H1 (cell line): ENCODE results near the gene SMARCAL1. TPM values are rescaled to one million over a fixed set of nuclear protein-coding genes. Genes with fewer than 3 reads are reported as not detected.

Experiments used
- CBX8 ChIP-seq: fragments of 300-800, 300-1000 bp; sonication (generic); IDR thresholded peaks from 2 replicates; pipeline ENCODE4 v1.7.1; 2016; ENCODE audit warnings: low read depth, low read length, borderline replicate concordance
- CEBPB ChIP-seq: IDR thresholded peaks from 2 replicates; pipeline ENCODE4 v1.6.1; 2012; ENCODE audit warnings: low read depth, low read length
- CTBP2 ChIP-seq: IDR thresholded peaks from 2 replicates; pipeline ENCODE4 v1.7.0; 2011; ENCODE audit warnings: borderline replicate concordance, mild to moderate bottlenecking, moderate library complexity, mixed read lengths, low read length; ENCODE audit not compliant: insufficient read depth, insufficient read length
- FOSL1 ChIP-seq: IDR thresholded peaks from 2 replicates; pipeline ENCODE4 v1.6.1; 2011; ENCODE audit warnings: mild to moderate bottlenecking, low read depth, low read length, moderate library complexity; ENCODE audit not compliant: insufficient read depth
- NRF1 ChIP-seq: IDR thresholded peaks from 2 replicates; pipeline ENCODE4 v1.6.1; 2011; ENCODE audit warnings: mild to moderate bottlenecking, low read depth, low read length, improper control_type of control experiment
- RAD21 ChIP-seq, 2 experiments: IDR thresholded peaks in 1 of 2; conservative IDR thresholded peaks in 1 of 2; 2 replicates each; pipeline ENCODE4 v1.6.1; 2011; ENCODE audit warnings: low read depth in 2 of 2, low read length in 2 of 2, improper control_type of control experiment in 1 of 2, inconsistent platforms in 1 of 2, mild to moderate bottlenecking in 1 of 2, moderate library complexity in 1 of 2
- RXRA ChIP-seq: IDR thresholded peaks from 2 replicates; pipeline ENCODE4 v1.6.1; 2011; ENCODE audit warnings: low read depth, mild to moderate bottlenecking, low read length, moderate library complexity; ENCODE audit not compliant: insufficient read depth
- polyA plus RNA-seq, 7 experiments: library from polyadenylated mRNA; depleted of rRNA in 3 of 7; stranded (reverse) in 5 of 7; unstranded in 2 of 7; fragments of >200 nt in 5 of 7; fragments of 200-250 nt in 2 of 7; gene quantifications; 1 replicate in 5 of 7; 2 replicates in 1 of 7; 4 replicates in 1 of 7; pipeline versions ENCODE4 v1.2.1 to v1.2.3, GENCODE V29; 2011 to 2013; ENCODE audit warnings: missing spikeins in 2 of 7, mixed read lengths in 2 of 7
- total RNA-seq: library from RNA; stranded (reverse); fragmentation: NEBNext Ultra II Directional; extraction: Animal tissue kit (Norgen Biotek cat#: 25700); gene quantifications from 2 replicates; pipeline ENCODE4 v1.2.1, GENCODE V29; 2021

The SMARCAL1 gene
- total and polyA plus RNA-seq, 2 of the 8 experiments (the other 6 are each of a cell fraction or from before 2014, with no cell fraction given) = 17.6 to 17.9 TPM

GRCh38 chr2:216498070-216498378 lies 85.7 kb downstream of the SMARCAL1 start (continued):
- TF ChIP-seq CBX8 (no peak), RXRA (no peak), CEBPB (no peak), CTBP2 (no peak), RAD21 (IDR thresholded peaks at IDR 0.05 in 1 of 2, conservative IDR thresholded peaks at IDR 0.05 in 1 of 2; ENCODE audit: low read depth in 2 of 2, low read length in 2 of 2) (no peak), NRF1 (no peak), FOSL1 (no peak)
